Gastrocnemius medialis (tissue), 4 donors: ENCODE results near the gene MAD1L1.

Experiments used
- CTCF ChIP-seq, 5 experiments: fragments of 450-650 bp in 3 of 5; fragments of 200-600 bp in 2 of 5; sonication (generic) in 2 of 5; IDR thresholded peaks in 4 of 5; conservative IDR thresholded peaks in 1 of 5; 1 replicate in 4 of 5; 2 replicates in 1 of 5; pipeline ENCODE4 v1.5.1; 2016 to 2019; ENCODE audit warnings: antibody characterized with exemption in 5 of 5, mild to moderate bottlenecking in 3 of 5, moderate library complexity in 3 of 5
- POLR2A ChIP-seq, 2 donors: fragments of 450-650 bp; IDR thresholded peaks; one replicate each; pipeline ENCODE4 v1.6.1; 2017; ENCODE audit warnings: antibody characterized with exemption in 2 of 2, mild to moderate bottlenecking in 2 of 2, moderate library complexity in 2 of 2

DNA sequence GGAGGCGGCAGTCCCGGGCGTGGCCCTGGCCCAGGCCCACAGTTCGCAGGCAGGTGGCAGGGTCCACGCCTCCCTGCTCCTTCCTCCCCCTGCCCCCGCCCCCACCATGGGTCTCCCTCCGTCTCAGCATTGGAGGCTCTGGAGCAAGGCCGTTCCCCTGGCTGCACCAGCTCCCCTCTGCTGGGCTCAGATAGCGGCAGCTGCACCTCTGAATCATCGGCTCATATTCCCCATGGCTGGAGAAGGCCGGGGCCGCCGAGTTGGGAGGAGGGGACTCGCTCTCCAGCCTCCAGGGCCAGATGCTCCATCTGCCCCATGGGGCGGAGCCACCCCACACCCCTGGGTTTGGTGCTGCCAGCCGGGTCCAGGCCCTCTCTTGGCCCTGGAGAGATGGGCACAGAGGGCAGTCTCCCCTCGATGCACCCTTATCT, 417.7 kb downstream of the MAD1L1 start:
- TF ChIP-seq CTCF (IDR thresholded peaks at IDR 0.05 in 4 of 5, conservative IDR thresholded peaks at IDR 0.05 in 1 of 5) (no peak), POLR2A (IDR thresholded peaks at IDR 0.05) (no peak)
